Fibroblast of villous mesenchyme (primary cell): Measurements from ENCODE around the gene NOP16. TPM values are rescaled to one million over a fixed set of nuclear protein-coding genes. Genes with fewer than 3 reads are reported as not detected.
A peak's percentile ranks its signal among the peaks of the same experiment; 100 is the strongest.

Source experiments
- DNase-seq: peaks from one replicate; pipeline ENCODE4 v3.0.0-alpha.2; 2010; ENCODE audit warnings: low read depth
- H3K4me3 ChIP-seq: 2 replicates; pipeline ENCODE4 v1.5.1; 2011; ENCODE audit warnings: low read depth, mild to moderate bottlenecking, low read length
- CTCF ChIP-seq: IDR thresholded peaks from 2 replicates; pipeline ENCODE4 v1.5.1; 2012; ENCODE audit warnings: low read depth, mild to moderate bottlenecking, low read length; ENCODE audit not compliant: insufficient read depth
- total RNA-seq: library from RNA; depleted of rRNA; stranded (reverse); fragments of >200 nt; gene quantifications from 2 replicates; pipeline ENCODE4 v1.2.3, GENCODE V29; 2012

The NOP16 gene
- total RNA-seq, 1 donor = 13.8 TPM

DNA sequence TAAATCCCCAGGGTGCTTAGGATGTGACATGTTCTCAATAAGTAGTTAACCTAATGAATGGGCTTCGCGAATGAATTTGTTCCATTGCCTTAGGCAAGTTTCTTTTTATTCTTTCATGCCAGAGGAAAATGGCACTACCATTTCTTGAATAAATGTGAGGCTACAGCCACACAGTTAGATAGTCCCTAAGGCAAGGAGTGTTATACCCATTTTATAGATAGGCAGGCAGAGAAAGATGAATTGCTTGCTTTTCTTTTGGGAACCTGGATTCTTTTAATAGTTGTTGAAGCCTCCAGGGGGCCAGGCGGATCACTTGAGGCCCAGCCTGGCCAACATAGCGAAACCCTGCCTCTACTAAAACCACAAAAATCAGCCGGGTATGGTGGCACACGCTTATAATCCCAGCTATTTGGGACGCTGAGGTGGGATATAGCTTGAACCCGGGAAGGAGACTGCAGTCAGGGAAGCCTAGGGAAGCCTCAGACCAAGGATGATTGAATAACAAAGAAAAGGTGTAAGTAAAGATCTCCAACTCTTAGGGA, 943 bp downstream of the NOP16 start:
- no peak for TF ChIP-seq CTCF
- H3K4me3 ChIP-seq = peak overlapping the region; percentile 83
- no peak for DNase-seq

DNA sequence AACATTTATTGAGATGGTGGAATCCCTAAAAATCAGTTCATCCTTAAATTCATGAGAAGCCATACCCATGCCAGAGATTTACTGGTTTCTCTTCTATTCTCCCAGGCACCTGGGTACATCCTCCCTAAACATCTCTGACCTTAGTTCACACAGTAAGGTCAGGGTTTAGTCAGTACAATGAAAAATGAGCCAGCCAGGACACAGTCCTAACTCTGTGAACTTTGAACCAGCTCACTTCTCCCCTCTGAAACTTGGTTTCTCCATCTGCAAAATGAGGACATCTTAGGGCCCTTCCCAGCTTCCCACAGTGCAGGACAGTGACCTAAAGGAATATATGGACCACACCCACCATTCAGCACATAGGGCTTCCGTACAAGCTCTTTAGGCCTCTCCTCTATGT, 1.9 kb downstream of the NOP16 start:
- no peak for DNase-seq
- no peak for TF ChIP-seq CTCF
- no peak overlapping the region for H3K4me3 ChIP-seq

DNA sequence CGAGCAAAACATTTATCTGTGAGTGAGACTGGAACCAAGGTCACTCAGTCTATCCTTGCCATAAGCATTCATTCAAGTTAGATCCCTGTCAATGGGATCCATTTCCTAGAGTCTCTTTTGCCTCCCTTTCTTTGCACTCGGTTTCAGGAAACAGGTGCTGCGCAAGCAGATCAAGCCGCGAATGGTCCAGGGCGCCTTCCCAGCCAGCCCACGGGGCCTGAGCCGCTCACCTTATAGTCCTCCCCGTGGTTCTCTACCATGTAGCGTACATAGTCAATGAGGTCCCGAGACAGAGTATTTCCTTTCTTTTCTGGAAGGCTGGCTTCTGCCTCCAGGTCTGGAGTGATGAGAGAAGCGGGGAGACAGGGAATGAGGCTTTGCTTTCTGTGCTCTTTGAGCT, 3.4 kb downstream of the NOP16 start:
- H3K4me3 ChIP-seq = no peak overlapping the region
- DNase-seq = no peak
- TF ChIP-seq CTCF = no peak

DNA sequence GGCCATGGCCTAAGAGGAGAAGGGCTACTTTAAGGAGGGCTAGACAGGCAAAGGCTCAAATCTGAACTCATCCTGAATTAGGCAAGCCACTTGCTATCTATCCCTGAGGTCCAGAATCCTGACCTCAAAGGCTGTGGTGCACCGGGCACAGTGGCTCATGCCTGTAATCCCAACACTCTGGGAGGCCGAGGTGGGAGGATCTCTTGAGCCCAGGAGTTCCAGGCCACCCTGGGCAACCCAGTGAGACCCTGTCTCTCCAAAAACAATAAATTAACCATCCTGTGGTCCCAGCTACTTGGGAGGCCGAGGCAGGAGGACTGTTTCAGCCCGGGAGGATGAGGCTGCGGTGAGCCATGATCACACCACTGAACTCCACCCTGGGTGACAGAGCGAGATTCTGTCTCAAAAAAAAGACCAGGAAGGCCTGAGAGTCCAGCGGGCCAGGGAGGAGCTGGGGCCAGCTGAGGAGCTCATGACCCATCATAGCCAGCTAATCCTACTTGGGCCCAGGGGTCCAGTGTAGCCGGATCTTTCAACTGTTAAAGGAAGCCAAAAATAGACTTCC, 4.0 kb downstream of the NOP16 start:
- no peak for DNase-seq
- no peak overlapping the region for H3K4me3 ChIP-seq
- TF ChIP-seq CTCF = no peak

- H3K4me3 ChIP-seq = no peak overlapping the region
- no peak for TF ChIP-seq CTCF
- DNase-seq = no peak
Measured at GRCh38 chr5:176383961-176384360, 4.4 kb downstream of the NOP16 start.

DNA sequence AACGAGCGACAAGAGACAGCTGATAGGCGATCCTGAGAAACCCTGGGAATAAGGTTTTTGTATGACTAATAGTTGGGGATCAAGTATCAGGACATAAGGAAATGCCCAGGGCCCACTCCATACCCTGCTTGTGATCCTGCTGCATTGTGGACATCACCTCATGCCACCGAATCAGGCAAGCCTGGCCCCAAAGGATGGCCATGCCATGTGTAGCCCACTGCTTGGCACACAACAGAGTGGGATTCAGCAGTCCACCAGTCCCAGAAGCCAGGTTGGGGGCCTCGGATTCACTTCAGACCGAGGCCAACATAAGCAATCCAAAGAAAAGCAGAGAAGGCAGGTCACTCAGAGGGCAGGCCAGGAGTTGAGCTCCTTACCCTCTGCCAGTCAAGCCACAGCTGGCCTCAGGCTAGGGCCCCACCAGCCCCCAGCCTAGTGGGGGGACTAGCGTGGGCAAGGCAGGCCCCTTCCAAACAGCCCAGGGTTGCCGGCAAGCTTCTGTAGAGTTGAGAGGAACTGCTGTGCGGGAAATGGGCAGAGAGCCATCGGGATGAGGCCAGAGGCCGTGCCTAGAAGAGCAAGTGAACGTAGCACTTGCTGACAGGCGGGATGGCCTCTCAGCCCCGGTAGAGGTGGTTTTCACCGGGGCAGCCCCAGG, 5.0 kb downstream of the NOP16 start:
- DNase-seq = no peak
- TF ChIP-seq CTCF = no peak
- no peak overlapping the region for H3K4me3 ChIP-seq
